ENCODE results near the gene TASOR2.
A peak's percentile ranks its signal among the peaks of the same experiment; 100 is the strongest.

The TASOR2 gene

GRCh38 chr10:5683065-5683464 lies 1.6 kb upstream of the TASOR2 start:
- Histone ChIP-seq H3K9me2 (replicated peaks; ENCODE audit: insufficient read depth, low read length) (no peaks in the 10 kb centered on the region), H3K27ac (ENCODE audit: low read length) (no peak overlapping the region), H3K4me2 (ENCODE audit: low read depth, low read length) (no peak overlapping the region), H3K4me3 (ENCODE audit: low read length) (no peak overlapping the region), H3K36me3 (replicated peaks; ENCODE audit: insufficient read depth, low read length) (no peaks in the 10 kb centered on the region), H3K4me1 (ENCODE audit: low read length) (peaks cover 5% of the 10 kb centered on the region), H3K27me3 (replicated peaks; ENCODE audit: insufficient read depth, low read length) (no peaks in the 10 kb centered on the region), H3K9me3 (replicated peaks; ENCODE audit: insufficient read depth, low read length) (no peaks in the 10 kb centered on the region), H3K9ac (ENCODE audit: low read length) (no peak overlapping the region), H2AFZ (ENCODE audit: low read length) (no peak overlapping the region), H3F3A (ENCODE audit: insufficient read depth, low read length) (peaks cover 10% of the 10 kb centered on the region; the same call in 1 of the 2 replicates), H4K20me1 (ENCODE audit: insufficient read depth, low read length) (peaks cover 12% of the 10 kb centered on the region; the same call in 1 of the 2 replicates), H3K79me2 (ENCODE audit: low read length) (peaks cover 34% of the 10 kb centered on the region)
- DNase-seq: no peak
- TF ChIP-seq CTCF (IDR thresholded peaks at IDR 0.05; ENCODE audit: low read length) (no peak), EZH2 (optimal IDR thresholded peaks at IDR 0.05; ENCODE audit: low read depth, low read length) (no peak), EZH2phosphoT487 (IDR thresholded peaks at IDR 0.05; ENCODE audit: low read length) (no peak)

GRCh38 chr10:5684971-5685763 lies 529 bp downstream of the TASOR2 start:
- no peaks in the 10 kb centered on the region for H3K9me3 ChIP-seq (replicated peaks; ENCODE audit: insufficient read depth, low read length)
- H3K27me3 ChIP-seq (replicated peaks; ENCODE audit: insufficient read depth, low read length): no peaks in the 10 kb centered on the region
- peak overlapping the region; percentile 88 for H3K4me3 ChIP-seq (ENCODE audit: low read length)
- H3K79me2 ChIP-seq (ENCODE audit: low read length): peaks cover 55% of the 10 kb centered on the region
- H4K20me1 ChIP-seq (ENCODE audit: insufficient read depth, low read length): peaks cover 14% of the 10 kb centered on the region
- peak overlapping the region; percentile 55 for H3K4me2 ChIP-seq (ENCODE audit: low read depth, low read length)
- DNase-seq: peak; percentile 70
- H3K36me3 ChIP-seq (replicated peaks; ENCODE audit: insufficient read depth, low read length): no peaks in the 10 kb centered on the region
- H3K27ac ChIP-seq (ENCODE audit: low read length): peak overlapping the region; percentile 79
- H3K9me2 ChIP-seq (replicated peaks; ENCODE audit: insufficient read depth, low read length): no peaks in the 10 kb centered on the region
- peaks cover 5% of the 10 kb centered on the region for H3K4me1 ChIP-seq (ENCODE audit: low read length)
- H3K9ac ChIP-seq (ENCODE audit: low read length): peak overlapping the region; percentile 83
- peak overlapping the region; percentile 71 for H2AFZ ChIP-seq (ENCODE audit: low read length)
- TF ChIP-seq EZH2phosphoT487 (IDR thresholded peaks at IDR 0.05; ENCODE audit: low read length): no peak
- no peak for TF ChIP-seq EZH2 (optimal IDR thresholded peaks at IDR 0.05; ENCODE audit: low read depth, low read length)
- peak; percentile 50 for TF ChIP-seq CTCF (IDR thresholded peaks at IDR 0.05; ENCODE audit: low read length)
- peaks cover 10% of the 10 kb centered on the region; the same call in 1 of the 2 replicates for H3F3A ChIP-seq (ENCODE audit: insufficient read depth, low read length)

GRCh38 chr10:5685764-5686240 lies 1.2 kb downstream of the TASOR2 start:
- DNase-seq: no peak
- Histone ChIP-seq H3K79me2 (ENCODE audit: low read length) (peaks cover 62% of the 10 kb centered on the region), H3F3A (ENCODE audit: insufficient read depth, low read length) (peaks cover 10% of the 10 kb centered on the region; the same call in 1 of the 2 replicates), H3K9me2 (replicated peaks; ENCODE audit: insufficient read depth, low read length) (no peaks in the 10 kb centered on the region), H3K27ac (ENCODE audit: low read length) (peak overlapping the region; percentile 79; the same call in 1 of the 2 replicates), H3K4me3 (ENCODE audit: low read length) (peak overlapping the region; percentile 88), H3K4me1 (ENCODE audit: low read length) (peaks cover 5% of the 10 kb centered on the region), H3K27me3 (replicated peaks; ENCODE audit: insufficient read depth, low read length) (no peaks in the 10 kb centered on the region), H3K4me2 (ENCODE audit: low read depth, low read length) (peak overlapping the region; percentile 55), H3K9ac (ENCODE audit: low read length) (peak overlapping the region; percentile 83), H2AFZ (ENCODE audit: low read length) (0 out of 2 replicates have a peak overlapping the region, but pooled peaks have one; percentile 71), H3K9me3 (replicated peaks; ENCODE audit: insufficient read depth, low read length) (no peaks in the 10 kb centered on the region), H3K36me3 (replicated peaks; ENCODE audit: insufficient read depth, low read length) (no peaks in the 10 kb centered on the region), H4K20me1 (ENCODE audit: insufficient read depth, low read length) (peaks cover 16% of the 10 kb centered on the region)
- TF ChIP-seq EZH2phosphoT487 (IDR thresholded peaks at IDR 0.05; ENCODE audit: low read length): no peak
- no peak for TF ChIP-seq CTCF (IDR thresholded peaks at IDR 0.05; ENCODE audit: low read length)
- TF ChIP-seq EZH2 (optimal IDR thresholded peaks at IDR 0.05; ENCODE audit: low read depth, low read length): no peak

Measured in MM.1S (cell line).